SK-N-MC (cell line): ENCODE data around the gene LRRC8B.

ENCODE experiments used
- EZH2 ChIP-seq: fragments of 200-600 bp; sonication (generic); IDR thresholded peaks from one replicate; pipeline ENCODE4 v1.6.1; 2017; ENCODE audit warnings: antibody characterized with exemption
- POLR2AphosphoS5 ChIP-seq: IDR thresholded peaks from 2 replicates; pipeline ENCODE4 v1.6.1; 2012; ENCODE audit warnings: mild to moderate bottlenecking, low read depth, low read length, borderline replicate concordance

DNA sequence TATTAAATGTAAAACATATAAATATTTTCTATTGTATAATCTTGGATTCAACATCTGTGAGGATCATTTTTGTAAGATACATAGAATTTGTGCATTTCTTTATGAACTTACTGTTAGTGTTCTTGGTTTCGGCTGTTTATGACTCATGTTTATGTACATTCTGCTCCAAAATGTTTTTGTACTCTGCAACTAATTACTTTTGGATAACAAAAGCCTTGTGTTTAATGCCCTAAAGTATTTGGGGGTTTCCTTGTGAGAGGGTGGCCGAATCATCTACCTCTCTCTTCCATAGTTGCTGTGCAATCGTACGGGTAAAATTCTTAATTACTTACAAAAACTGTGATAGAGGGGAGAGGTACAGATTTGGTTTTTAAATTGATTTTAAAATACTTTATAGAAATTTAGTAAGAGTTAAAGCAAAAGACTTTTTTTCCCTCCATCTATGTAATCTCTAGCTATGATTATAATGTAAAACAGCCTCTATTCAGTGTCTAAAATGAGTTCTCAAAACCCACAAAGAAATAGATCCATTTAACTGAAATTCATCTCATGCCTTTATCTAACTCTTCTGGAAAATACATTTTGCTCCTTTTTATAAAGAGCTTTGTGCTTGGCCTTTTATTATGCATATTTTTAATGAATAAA lies 69.6 kb downstream of the LRRC8B start:
- TF ChIP-seq POLR2AphosphoS5 (no peak), EZH2 (no peak)
